Prostate gland (tissue), 2 donors: ENCODE measurements around the gene TAF5L. TPM values are rescaled to one million over a fixed set of nuclear protein-coding genes. Genes with fewer than 3 reads are reported as not detected.

Source experiments
- DNase-seq: peaks from one replicate; pipeline ENCODE4 v3.0.0-alpha.2; 2019; ENCODE audit warnings: low spot score
- H3K27ac ChIP-seq, 2 donors: fragments of 200-600 bp; sonication (generic); 2 replicates each; pipeline ENCODE4 v1.5.1; 2017 to 2019
- H3K27me3 ChIP-seq: fragments of 200-600 bp; sonication (generic); replicated peaks from 2 replicates; pipeline ENCODE4 v1.5.1; 2019; ENCODE audit not compliant: insufficient read depth
- H3K36me3 ChIP-seq, 2 donors: fragments of 200-600 bp; sonication (generic); 1 replicate in 1 of 2; 2 replicates in 1 of 2; pipeline versions ENCODE4 v1.5.1 to v1.8.1; 2017 to 2019
- H3K4me1 ChIP-seq: fragments of 200-600 bp; sonication (generic); replicated peaks from 2 replicates; pipeline ENCODE4 v1.5.1; 2019
- H3K4me3 ChIP-seq, 2 donors: fragments of 200-600 bp; sonication (generic); 2 replicates each; pipeline ENCODE4 v1.5.1; 2017 to 2019
- H3K9me3 ChIP-seq: fragments of 200-600 bp; sonication (generic); 2 replicates; pipeline ENCODE4 v1.5.1; 2017
- POLR2A ChIP-seq: fragments of 450-650 bp; IDR thresholded peaks from one replicate; pipeline ENCODE4 v1.6.1; 2016; ENCODE audit warnings: antibody characterized with exemption, mild to moderate bottlenecking
- POLR2AphosphoS5 ChIP-seq: sonication (generic); formaldehyde crosslinking; IDR thresholded peaks from one replicate; pipeline ENCODE4 v1.6.1; 2017; ENCODE audit warnings: antibody characterized with exemption
- WGBS: methylation state at CpG from one replicate; pipeline ENCODE4 v1.1.5; 2018; 5-methylcytosine and 5-hydroxymethylcytosine counted together
- intact Hi-C: fragments of 100-400 bp; cut with DNase I; formaldehyde crosslinking; loops from one replicate; pipeline ENCODE4 v1.14.2; 2022
- total RNA-seq, 2 donors: library from RNA; depleted of rRNA; stranded (reverse); fragments of >200 nt; gene quantifications; one replicate each; pipeline ENCODE4 v1.1.0, GENCODE V29; 2016
- TF ChIP-seq, protein P1 (sequence below), 4 experiments: fragments of 200-600 bp in 2 of 4; fragments of 450-650 bp in 2 of 4; sonication (generic) in 2 of 4; IDR thresholded peaks; 1 replicate in 3 of 4; 2 replicates in 1 of 4; pipeline ENCODE4 v1.5.1; 2016 to 2019; ENCODE audit warnings: antibody characterized with exemption in 4 of 4, mild to moderate bottlenecking in 2 of 4, moderate library complexity in 2 of 4

The TAF5L gene
- total RNA-seq, 2 donors from 2014 or later: 14.0 to 17.2 TPM

- no peaks in the 10 kb centered on the region for H3K27me3 ChIP-seq
- intact Hi-C loops: no loop called here
Measured at GRCh38 chr1:229621663-229622062, 4.3 kb downstream of the TAF5L start.

GRCh38 chr1:229620876-229621275 is 5.0 kb downstream of the TAF5L start:
- intact Hi-C loops: no loop called here
- WGBS: 85% methylated on average over 3 of the region's 3 CpGs
- no peak overlapping the region for H3K27ac ChIP-seq
- H3K9me3 ChIP-seq: no peaks in the 10 kb centered on the region
- H3K4me3 ChIP-seq: no peak overlapping the region
- no peak for DNase-seq
- peaks cover 4% of the 10 kb centered on the region for H3K4me1 ChIP-seq
- H3K27me3 ChIP-seq: no peaks in the 10 kb centered on the region
- H3K36me3 ChIP-seq: no peaks in the 10 kb centered on the region
- TF ChIP-seq POLR2A (no peak), POLR2AphosphoS5 (no peak)
- TF ChIP-seq, protein P1, sequence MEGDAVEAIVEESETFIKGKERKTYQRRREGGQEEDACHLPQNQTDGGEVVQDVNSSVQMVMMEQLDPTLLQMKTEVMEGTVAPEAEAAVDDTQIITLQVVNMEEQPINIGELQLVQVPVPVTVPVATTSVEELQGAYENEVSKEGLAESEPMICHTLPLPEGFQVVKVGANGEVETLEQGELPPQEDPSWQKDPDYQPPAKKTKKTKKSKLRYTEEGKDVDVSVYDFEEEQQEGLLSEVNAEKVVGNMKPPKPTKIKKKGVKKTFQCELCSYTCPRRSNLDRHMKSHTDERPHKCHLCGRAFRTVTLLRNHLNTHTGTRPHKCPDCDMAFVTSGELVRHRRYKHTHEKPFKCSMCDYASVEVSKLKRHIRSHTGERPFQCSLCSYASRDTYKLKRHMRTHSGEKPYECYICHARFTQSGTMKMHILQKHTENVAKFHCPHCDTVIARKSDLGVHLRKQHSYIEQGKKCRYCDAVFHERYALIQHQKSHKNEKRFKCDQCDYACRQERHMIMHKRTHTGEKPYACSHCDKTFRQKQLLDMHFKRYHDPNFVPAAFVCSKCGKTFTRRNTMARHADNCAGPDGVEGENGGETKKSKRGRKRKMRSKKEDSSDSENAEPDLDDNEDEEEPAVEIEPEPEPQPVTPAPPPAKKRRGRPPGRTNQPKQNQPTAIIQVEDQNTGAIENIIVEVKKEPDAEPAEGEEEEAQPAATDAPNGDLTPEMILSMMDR (IDR thresholded peaks at IDR 0.05): no peak

More at GRCh38 chr1:229621663-229622062, 4.3 kb downstream of the TAF5L start:
- H3K27ac ChIP-seq: no peak overlapping the region
- no peak for TF ChIP-seq POLR2A
- TF ChIP-seq, protein P1 (IDR thresholded peaks at IDR 0.05): no peak
- no peak for TF ChIP-seq POLR2AphosphoS5
- no peaks in the 10 kb centered on the region for H3K9me3 ChIP-seq
- WGBS: 85% methylated on average over 2 of the region's 2 CpGs
- peaks cover 4% of the 10 kb centered on the region for H3K4me1 ChIP-seq
- H3K36me3 ChIP-seq: no peaks in the 10 kb centered on the region
- no peak for DNase-seq
- no peak overlapping the region for H3K4me3 ChIP-seq

- no peaks in the 10 kb centered on the region for H3K36me3 ChIP-seq
- no peak overlapping the region for H3K4me3 ChIP-seq
- H3K9me3 ChIP-seq: no peaks in the 10 kb centered on the region
- intact Hi-C loops: no loop called here
- H3K27ac ChIP-seq: no peak overlapping the region
- no peaks in the 10 kb centered on the region for H3K27me3 ChIP-seq
- no peak for TF ChIP-seq POLR2AphosphoS5
- no peak for TF ChIP-seq POLR2A
- TF ChIP-seq, protein P1 (IDR thresholded peaks at IDR 0.05): no peak
- 91% methylated on average over 5 of the region's 5 CpGs for WGBS
- DNase-seq: no peak
- peaks cover 2% of the 10 kb centered on the region for H3K4me1 ChIP-seq
Measured at GRCh38 chr1:229619614-229620013, 6.3 kb downstream of the TAF5L start.

DNA sequence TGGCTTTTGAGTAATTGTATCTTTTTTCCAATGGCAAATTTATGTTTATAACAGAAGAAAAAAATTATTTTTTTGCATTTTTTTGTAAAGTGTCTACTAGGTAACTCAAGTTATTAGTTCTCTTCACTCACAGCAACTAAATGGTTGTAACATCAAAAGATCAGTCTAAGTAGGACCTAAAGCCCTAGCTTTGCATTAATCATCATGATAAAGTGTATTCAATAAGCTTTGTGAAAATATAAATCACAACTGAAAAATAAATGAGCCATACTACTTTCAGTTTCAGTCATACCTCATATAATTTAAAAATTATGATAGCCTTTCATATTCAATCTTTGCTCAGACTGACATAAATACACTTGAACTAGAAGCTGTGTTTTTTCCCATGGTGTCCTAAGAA is 6.9 kb downstream of the TAF5L start:
- TF ChIP-seq, protein P1 (IDR thresholded peaks at IDR 0.05): no peak
- TF ChIP-seq POLR2A (no peak), POLR2AphosphoS5 (no peak)
- intact Hi-C loops: no loop called here

GRCh38 chr1:229617351-229618100 is 8.4 kb downstream of the TAF5L start:
- 85% methylated on average over 11 of the region's 11 CpGs for WGBS
- no peak for DNase-seq
- peaks cover 0 to 5% of the 10 kb centered on the region in 2 donors for H3K36me3 ChIP-seq
- H3K27me3 ChIP-seq: no peaks in the 10 kb centered on the region
- H3K4me3 ChIP-seq: no peak overlapping the region
- H3K4me1 ChIP-seq: no peaks in the 10 kb centered on the region
- H3K9me3 ChIP-seq: no peaks in the 10 kb centered on the region
- TF ChIP-seq POLR2A: no peak
- TF ChIP-seq, protein P1 (IDR thresholded peaks at IDR 0.05): no peak
- no peak for TF ChIP-seq POLR2AphosphoS5
- no peak overlapping the region for H3K27ac ChIP-seq
- intact Hi-C loops: no loop called here

More for the DNA sequence above, 6.9 kb downstream of the TAF5L start:
- Histone ChIP-seq H3K27ac (no peak overlapping the region), H3K4me1 (no peaks in the 10 kb centered on the region), H3K9me3 (no peaks in the 10 kb centered on the region), H3K27me3 (no peaks in the 10 kb centered on the region), H3K36me3 (no peaks in the 10 kb centered on the region), H3K4me3 (no peak overlapping the region)
- DNase-seq: no peak
